Cardiac septum (tissue), 1 donor: ENCODE data around the gene GPRIN1. TPM values are rescaled to one million over a fixed set of nuclear protein-coding genes. Genes with fewer than 3 reads are reported as not detected.

Source experiments
- DNase-seq: peaks from one replicate; pipeline ENCODE4 v3.0.0-alpha.2; 2020; ENCODE audit warnings: low spot score
- intact Hi-C: fragments of 100-400 bp; cut with DNase I; formaldehyde crosslinking; loops from one replicate; pipeline ENCODE4 v1.14.0; 2022
- total RNA-seq: library from RNA; stranded (reverse); fragmentation: NEBNext Ultra II Directional; extraction: Animal tissue kit (Norgen Biotek cat#: 25700); gene quantifications from one replicate; pipeline ENCODE4 v1.2.1, GENCODE V29; 2021
- donor health status: DM: no; HTN: no; CAD: no.

The GPRIN1 gene
- total RNA-seq, 1 donor from 2014 or later = 0.48 TPM

GRCh38 chr5:176627582-176627981 lies 17.6 kb upstream of the GPRIN1 start:
- no peak for DNase-seq
- intact Hi-C loops = no loop called here

- no peak for DNase-seq
- intact Hi-C loops = no loop called here
Measured at GRCh38 chr5:176626876-176627236, 16.9 kb upstream of the GPRIN1 start.

GRCh38 chr5:176625966-176626875 lies 16.3 kb upstream of the GPRIN1 start:
- DNase-seq = no peak
- intact Hi-C loops = no loop called here

- no peak for DNase-seq
- intact Hi-C loops = no loop called here
Measured at GRCh38 chr5:176625512-176625911, 15.6 kb upstream of the GPRIN1 start.

- intact Hi-C loops = no loop called here
Measured at GRCh38 chr5:176624938-176625337, 15.0 kb upstream of the GPRIN1 start.

GRCh38 chr5:176624142-176624541 lies 14.2 kb upstream of the GPRIN1 start:
- intact Hi-C loops = no loop called here
- no peak for DNase-seq

More at GRCh38 chr5:176624938-176625337, 15.0 kb upstream of the GPRIN1 start:
- no peak for DNase-seq

- intact Hi-C loops = no loop called here
- DNase-seq = no peak
Measured at GRCh38 chr5:176621661-176622079, 11.7 kb upstream of the GPRIN1 start.

GRCh38 chr5:176620333-176620981 lies 10.5 kb upstream of the GPRIN1 start:
- intact Hi-C loops = no loop called here

GRCh38 chr5:176619569-176620332 lies 9.8 kb upstream of the GPRIN1 start:
- intact Hi-C loops = no loop called here

More at GRCh38 chr5:176620333-176620981, 10.5 kb upstream of the GPRIN1 start:
- no peak for DNase-seq

GRCh38 chr5:176619203-176619568 lies 9.2 kb upstream of the GPRIN1 start:
- intact Hi-C loops = no loop called here
- no peak for DNase-seq

More at GRCh38 chr5:176619569-176620332, 9.8 kb upstream of the GPRIN1 start:
- DNase-seq = no peak

GRCh38 chr5:176618783-176619182 lies 8.8 kb upstream of the GPRIN1 start:
- DNase-seq = no peak

GRCh38 chr5:176616511-176616910 lies 6.6 kb upstream of the GPRIN1 start:
- intact Hi-C loops = no loop called here

More at GRCh38 chr5:176618783-176619182, 8.8 kb upstream of the GPRIN1 start:
- intact Hi-C loops = no loop called here

GRCh38 chr5:176614805-176615478 lies 5.0 kb upstream of the GPRIN1 start:
- DNase-seq = no peak
- intact Hi-C loops = no loop called here

More at GRCh38 chr5:176616511-176616910, 6.6 kb upstream of the GPRIN1 start:
- no peak for DNase-seq

- intact Hi-C loops = no loop called here
- DNase-seq = no peak
Measured at GRCh38 chr5:176612855-176613254, 2.9 kb upstream of the GPRIN1 start.

GRCh38 chr5:176612008-176612407 lies 2.1 kb upstream of the GPRIN1 start:
- DNase-seq = no peak

GRCh38 chr5:176611435-176611834 lies 1.5 kb upstream of the GPRIN1 start:
- intact Hi-C loops = no loop called here
- DNase-seq = no peak

More at GRCh38 chr5:176612008-176612407, 2.1 kb upstream of the GPRIN1 start:
- intact Hi-C loops = no loop called here

GRCh38 chr5:176610435-176610773 lies 448 bp upstream of the GPRIN1 start:
- no peak for DNase-seq
- intact Hi-C loops = no loop called here

- intact Hi-C loops = no loop called here
Measured at GRCh38 chr5:176608937-176609723, 826 bp downstream of the GPRIN1 start.

More at GRCh38 chr5:176608937-176609723, 826 bp downstream of the GPRIN1 start:
- no peak for DNase-seq
